ENCODE measurements around the gene LRMDA.

GRCh38 chr10:75685187-75685586, 253.8 kb downstream of the LRMDA start:
- TF ChIP-seq CTCF (IDR thresholded peaks at IDR 0.05; ENCODE audit: extremely low read depth in 1 of 2, insufficient read depth in 1 of 2, low read depth in 1 of 2, low read length in 2 of 2): no peak
- TF ChIP-seq POLR2A (IDR thresholded peaks at IDR 0.05; ENCODE audit: low read depth, low read length): no peak
- no peak for TF ChIP-seq MYC (IDR thresholded peaks at IDR 0.05; ENCODE audit: low read depth, low read length)
- no peak for TF ChIP-seq EZH2 (IDR thresholded peaks at IDR 0.05; ENCODE audit: borderline replicate concordance, low read depth, low read length, severe bottlenecking)
- TF ChIP-seq POLR2AphosphoS5 (IDR thresholded peaks at IDR 0.05; ENCODE audit: insufficient read depth, low read depth, low read length): no peak
- TF ChIP-seq MAX (IDR thresholded peaks at IDR 0.05; ENCODE audit: insufficient read depth, insufficient read length): no peak
- TF ChIP-seq GATA2 (IDR thresholded peaks at IDR 0.05; ENCODE audit: insufficient read depth, insufficient read length, low read depth, low read length): no peak
- TF ChIP-seq FOS (IDR thresholded peaks at IDR 0.05; ENCODE audit: borderline replicate concordance, insufficient read depth, low read length): no peak
